Fibroblast of peridontal ligament (primary cell): ENCODE results near the gene ANKRD31.

Source experiments
- DNase-seq: peaks from one replicate; pipeline ENCODE4 v3.0.0-alpha.2; 2010; ENCODE audit errors: extremely low read depth

The ANKRD31 gene

DNA sequence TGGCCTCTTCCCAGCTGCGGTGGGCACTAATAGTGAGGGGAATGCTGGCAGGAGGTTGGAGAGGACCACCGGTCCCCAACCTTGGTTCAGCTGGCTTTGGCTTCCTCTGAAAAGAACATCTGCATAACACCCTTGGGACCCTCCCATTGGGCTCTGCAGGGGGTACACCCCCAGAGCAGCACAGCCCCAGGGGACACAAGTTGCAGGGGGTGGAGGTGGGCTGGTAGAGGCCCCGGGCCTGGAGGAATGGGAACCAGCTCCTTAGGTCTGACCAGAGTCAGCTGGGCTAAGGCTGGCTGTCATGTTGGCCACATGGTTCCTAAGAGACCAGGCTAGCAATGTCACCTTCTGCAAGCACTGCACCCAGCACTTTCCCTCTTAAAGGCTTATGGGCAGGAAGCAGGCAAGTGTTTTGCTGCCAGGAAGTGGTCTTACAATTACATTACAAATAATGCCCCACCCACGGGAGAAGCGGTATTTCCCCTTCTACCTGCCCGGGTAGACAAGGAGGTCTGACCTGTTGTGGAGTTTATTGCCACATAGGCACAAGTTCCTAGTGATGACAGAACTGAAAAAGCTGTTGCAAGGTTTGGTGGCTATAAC is 202.4 kb downstream of the ANKRD31 start:
- no peak for DNase-seq

- DNase-seq, result no peak
Measured at GRCh38 chr5:75031366-75031765, 205.3 kb downstream of the ANKRD31 start.

DNA sequence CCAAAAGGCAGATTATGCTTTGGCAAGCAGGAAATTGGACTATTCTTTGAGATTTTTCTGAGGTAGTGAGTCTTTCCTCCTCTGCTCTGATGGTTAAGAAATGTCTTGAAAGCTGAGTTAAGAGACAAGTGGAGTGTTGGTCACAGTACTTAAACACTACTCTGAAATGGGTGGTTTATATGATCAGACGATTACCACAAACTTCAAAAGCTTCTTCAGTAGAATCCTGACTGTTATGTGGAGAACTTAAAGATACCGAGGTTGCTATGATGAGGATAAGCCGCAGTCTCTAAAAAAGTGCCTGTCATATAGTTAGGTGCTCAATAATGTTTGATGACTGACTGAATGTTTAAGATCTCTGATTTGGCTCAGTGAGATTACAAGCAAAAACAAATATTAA is 208.6 kb downstream of the ANKRD31 start:
- no peak for DNase-seq

DNA sequence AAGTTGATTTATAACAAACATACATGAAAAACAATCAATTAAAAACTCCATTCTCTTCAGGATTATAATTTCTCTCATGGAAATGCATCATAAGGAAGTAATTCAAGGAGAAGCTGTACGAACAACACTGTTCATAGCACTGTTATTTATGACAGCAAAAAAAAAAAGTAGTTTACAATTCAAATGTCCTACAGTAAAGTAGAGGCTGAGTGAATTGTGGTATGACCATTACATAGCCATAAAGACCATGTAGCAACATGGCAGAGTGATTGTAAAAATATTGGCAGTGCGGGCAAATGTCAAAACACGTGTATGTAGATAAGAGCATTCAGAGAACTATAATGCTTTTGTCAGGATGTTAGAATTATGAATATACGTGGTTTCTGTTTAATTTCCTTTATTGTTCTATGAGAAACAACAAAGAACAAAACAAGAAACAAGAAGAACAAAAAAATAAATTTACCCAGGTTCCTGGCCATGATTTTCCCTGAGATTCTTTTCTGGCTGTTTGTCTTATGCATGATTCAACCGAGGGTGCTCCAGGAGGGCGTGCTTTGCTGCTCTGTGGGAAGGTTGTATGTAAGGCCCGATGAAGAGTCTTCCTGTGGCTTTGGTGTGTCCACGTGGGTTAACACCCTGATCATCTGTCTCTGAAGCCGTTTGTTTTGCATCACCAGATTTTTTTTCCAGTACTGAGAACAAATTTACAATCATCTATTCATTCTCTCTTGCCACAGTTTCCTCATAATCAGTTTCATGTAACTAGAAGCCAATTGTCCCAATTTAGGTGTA is 213.1 kb downstream of the ANKRD31 start:
- DNase-seq, result no peak

GRCh38 chr5:75021800-75022199 is 214.9 kb downstream of the ANKRD31 start:
- DNase-seq, result no peak

DNA sequence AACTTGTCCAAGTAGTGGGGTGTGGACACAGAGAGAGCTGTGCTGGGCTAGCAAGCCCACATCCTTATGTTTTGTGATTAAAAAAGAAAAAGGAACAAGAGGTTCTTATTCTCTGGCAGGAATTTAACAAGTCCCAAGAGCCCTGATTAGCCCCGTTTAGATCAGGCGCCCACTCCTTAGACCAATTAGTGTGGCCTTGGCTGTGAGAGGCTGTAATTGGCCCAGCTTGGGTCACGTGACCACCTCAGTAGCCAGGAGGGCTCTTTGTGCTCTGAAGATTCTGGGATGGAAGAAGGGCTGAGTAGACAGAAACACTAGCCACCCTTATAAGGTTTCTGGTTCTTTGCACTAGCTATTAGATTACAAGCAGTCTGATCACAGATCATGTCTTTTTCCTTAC is 215.5 kb downstream of the ANKRD31 start:
- DNase-seq, result no peak

DNA sequence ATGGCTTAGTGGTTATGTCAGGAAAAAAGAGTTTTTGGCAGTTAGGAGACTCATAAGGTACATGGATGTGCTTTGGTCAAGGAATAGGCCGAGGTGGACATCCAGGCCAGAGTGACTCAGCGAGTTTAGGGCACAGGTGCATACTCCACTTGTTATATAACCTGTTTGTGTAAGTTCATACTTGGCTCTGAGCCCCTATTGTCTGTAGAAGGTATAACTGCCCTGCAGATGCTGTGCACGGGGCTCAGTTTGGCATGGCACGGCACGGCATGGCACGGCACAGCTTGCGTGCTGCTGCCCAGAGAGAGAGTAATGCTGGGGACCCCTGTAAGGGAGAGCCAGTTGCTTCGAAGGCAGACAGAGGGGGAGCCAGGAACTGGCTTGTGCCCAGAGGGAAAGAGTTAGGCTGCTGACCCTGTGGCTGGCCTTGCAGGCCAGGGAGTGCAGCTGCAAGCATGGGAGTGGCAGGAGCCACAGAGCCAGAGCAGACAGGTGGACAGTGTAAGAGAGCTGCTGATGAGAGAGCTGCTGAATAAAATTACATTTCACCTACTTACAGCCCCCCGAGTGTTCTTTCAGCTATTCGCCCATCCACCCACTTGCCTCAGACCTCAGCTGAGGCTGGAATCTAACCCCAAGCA is 216.5 kb downstream of the ANKRD31 start:
- DNase-seq, result no peak

GRCh38 chr5:75018805-75019587 is 217.7 kb downstream of the ANKRD31 start:
- DNase-seq, result no peak
